ENCODE data around the gene ARPC4.

Gene ARPC4

DNA sequence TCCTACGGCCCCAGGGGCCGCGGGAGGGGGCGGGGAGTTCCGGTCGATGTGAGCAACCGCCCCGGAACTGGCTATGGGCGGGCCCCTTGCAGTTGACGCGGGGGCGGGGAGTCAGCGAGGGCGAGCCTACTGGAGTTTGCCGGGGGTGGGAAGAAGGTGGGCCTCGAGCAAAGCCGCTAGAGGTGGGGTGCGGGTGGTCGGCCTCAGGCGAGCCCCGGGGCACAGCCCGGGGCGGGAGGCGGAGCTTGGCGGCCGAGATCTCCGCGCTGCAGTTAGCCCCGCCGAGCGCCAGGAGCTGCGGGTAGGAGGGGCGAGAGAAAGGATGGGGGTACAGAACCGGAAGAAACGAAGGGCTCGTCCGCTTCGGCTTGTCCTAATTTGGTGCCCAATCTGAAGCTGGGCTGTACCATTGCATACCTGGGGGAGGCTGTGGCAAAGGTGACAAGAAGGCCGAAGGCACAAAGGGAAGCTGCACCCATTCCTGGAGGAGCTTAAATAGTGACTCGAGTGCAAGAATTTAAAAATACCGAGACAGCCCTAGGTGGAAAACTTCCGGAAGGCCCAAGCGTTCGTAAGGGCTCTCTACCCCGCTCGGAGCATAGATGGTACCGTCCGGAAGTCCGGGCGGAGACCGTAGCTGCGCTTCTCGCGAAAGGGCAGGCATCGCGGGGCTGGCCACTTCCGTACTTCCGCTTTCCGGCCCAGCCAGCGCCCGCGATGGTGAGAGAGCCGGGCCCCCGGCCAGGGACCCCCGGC lies at the start of gene ARPC4, which contains the start of gene TADA3:
TSS of gene ARPC4 (plus strand) at position 678 of the 756 bp plus-strand sequence. CDS start at position 718, 40 bp downstream.
TSS of gene TADA3 (minus strand) at position 69 of the 756 bp plus-strand sequence. CDS start 1,007 bp downstream, outside the sequence.
- DNase-seq (ENCODE audit: low read depth in 2 of 2, low spot score in 1 of 2): peak; percentile 84 to 86

DNA sequence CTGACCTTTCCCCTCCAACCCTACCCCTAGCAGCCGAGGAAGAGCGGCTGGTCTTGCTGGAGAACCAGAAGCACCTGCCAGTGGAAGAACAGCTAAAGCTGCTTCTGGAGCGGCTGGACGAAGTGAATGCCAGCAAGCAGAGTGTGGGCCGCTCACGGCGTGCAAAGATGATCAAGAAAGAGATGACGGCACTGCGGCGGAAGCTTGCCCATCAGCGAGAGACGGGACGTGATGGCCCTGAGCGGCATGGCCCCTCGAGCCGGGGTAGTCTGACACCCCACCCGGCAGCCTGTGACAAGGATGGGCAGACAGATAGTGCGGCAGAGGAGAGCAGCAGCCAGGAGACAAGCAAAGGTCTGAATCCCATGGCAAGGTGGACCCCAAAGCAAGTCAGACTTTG lies 49.3 kb upstream of the ARPC4 start:
- no peak for DNase-seq (ENCODE audit: low read depth in 2 of 2, low spot score in 1 of 2)

DNA sequence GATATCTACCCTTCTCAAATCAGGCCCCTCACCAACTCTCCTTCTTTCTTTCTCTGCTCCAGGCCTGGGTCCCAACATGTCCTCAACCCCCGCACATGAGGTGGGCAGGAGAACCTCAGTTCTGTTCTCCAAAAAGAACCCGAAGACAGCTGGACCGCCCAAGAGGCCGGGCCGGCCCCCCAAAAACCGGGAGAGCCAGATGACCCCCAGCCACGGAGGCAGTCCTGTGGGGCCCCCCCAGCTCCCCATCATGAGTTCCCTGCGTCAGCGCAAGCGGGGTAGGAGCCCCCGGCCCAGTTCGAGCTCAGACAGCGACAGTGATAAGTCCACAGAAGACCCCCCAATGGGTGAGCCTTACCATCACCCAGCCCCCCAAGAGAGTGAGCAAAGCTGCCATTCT lies 48.7 kb upstream of the ARPC4 start:
- DNase-seq (ENCODE audit: low read depth in 2 of 2, low spot score in 1 of 2): no peak

DNA sequence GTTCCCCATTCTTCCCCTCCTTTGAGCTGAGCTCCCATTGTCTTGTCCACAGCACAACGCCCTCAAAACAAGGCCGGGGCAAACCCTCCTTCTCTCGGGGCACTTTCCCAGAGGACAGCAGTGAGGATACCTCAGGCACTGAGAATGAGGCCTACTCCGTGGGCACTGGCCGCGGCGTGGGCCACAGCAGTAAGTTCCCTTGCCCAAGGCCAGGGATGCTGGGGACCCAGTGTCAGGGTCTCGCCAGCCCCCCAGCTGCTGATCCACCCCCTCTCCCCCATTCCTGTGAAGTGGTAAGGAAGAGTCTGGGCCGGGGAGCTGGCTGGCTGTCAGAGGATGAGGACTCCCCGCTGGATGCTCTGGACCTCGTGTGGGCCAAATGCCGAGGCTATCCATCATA lies 47.4 kb upstream of the ARPC4 start:
- no peak for DNase-seq (ENCODE audit: low read depth in 2 of 2, low spot score in 1 of 2)

DNA sequence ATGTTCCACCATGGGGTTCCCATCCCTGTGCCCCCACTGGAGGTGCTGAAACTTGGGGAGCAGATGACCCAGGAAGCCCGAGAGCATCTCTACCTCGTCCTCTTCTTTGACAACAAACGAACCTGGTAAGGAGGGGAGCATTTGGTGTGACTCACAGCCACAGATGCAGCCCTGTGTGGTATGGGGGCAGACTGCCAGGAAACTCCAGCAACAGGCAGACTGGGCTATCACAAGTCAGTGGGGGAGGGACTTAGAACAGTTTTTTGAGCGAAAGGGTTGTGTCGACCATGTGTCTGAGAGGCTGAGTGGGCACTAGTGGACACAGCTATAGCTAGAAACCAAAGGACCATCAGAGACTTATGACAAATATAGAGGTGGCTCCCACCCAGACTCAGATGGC lies 46.6 kb upstream of the ARPC4 start:
- no peak for DNase-seq (ENCODE audit: low read depth in 2 of 2, low spot score in 1 of 2)

DNA sequence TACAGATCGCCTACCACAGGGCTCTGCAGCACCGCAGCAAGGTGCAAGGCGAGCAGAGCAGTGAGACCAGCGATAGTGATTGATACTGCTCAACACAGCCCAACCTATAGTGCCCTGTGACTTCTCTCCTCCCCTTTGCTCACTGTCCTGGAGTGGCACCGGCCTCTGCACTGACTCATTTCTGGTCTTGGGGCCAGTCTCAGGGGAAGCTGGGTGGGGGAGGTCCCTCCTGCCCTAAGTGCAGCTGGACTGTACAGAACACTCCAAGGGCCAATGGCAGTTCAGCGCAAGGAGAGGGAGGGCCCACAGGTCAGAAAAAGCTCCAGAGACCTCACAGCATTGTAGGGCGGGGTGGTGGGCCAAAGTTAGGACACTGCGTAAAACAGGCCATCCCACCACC lies 45.6 kb upstream of the ARPC4 start:
- no peak for DNase-seq (ENCODE audit: low read depth in 2 of 2, low spot score in 1 of 2)

DNA sequence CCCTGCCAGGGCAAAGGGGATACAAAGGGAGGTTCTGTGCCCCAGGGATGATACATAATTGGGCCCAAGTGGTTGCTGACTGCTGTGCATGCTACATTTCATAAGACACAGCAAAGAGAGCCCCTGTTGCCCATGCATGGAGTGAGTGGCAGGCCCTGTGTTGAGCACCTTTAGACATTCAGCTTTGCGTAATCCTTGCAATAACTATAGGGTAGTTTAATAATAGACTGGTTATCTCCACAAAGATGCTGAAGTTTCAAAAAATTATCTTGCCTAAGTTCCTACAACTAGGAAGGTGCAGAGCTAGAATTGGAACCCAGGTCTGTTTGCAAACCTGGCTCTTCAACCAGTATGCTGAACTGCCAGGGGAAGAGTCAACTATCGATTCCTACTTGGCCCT lies 44.9 kb upstream of the ARPC4 start:
- DNase-seq (ENCODE audit: low read depth in 2 of 2, low spot score in 1 of 2): no peak

DNA sequence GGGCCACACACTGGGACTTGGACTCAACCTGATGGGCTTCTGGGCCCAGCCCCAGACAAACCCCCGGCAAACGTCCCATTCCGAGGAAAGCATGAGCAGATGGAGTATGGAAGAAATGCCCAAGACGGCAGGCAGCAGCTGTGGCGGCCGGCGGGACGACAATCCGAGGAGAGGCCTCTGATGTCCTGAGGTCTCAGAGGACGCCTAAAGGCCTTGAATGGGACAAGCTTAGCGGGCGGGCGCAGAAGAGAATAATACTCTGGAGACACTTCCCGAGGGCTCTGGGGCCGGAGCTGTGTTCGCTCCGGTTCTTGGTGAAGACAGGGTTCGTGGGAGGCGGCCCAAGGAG lies 43.6 kb upstream of the ARPC4 start:
- no peak for DNase-seq (ENCODE audit: low read depth in 2 of 2, low spot score in 1 of 2)

DNA sequence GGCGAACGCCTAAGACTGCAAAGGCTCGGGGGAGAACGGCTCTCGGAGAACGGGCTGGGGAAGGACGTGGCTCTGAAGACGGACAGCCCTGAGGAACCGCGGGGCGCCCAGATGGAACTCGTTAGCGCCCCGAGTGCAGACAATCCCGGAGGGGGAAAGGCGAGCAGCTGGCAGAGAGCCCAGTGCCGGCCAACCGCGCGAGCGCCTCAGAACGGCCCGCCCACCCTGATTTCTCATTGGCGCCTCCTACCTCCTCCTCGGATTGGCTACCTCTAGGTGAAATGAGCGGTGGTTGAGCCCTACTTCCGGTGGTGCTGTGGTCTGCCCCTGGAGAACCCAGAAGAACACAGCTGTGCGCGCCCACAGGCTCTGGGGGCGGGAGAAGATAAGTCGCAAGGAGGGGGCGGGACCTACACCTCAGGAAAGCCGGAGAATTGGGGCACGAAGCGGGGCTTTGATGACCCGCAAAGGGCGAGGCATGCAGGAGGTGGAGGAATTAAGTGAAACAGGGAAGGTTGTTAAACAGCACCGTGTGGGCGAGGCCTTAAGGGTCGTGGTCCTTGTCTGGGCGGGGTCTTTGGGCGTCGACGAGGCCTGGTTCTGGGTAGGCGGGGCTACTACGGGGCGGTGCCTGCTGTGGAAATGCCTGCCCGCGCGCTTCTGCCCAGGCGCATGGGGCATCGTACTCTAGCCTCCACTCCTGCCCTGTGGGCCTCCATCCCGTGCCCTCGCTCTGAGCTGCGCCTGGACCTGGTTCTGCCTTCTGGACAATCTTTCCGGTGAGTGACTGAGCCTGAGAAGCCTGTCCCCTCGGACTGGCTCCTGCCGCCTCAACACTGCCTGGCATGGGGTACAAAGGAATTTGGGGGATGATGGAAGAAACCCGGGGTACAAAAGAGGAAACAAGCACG lies 43.0 kb upstream of the ARPC4 start, which contains the start of gene OGG1:
TSS of gene OGG1 (plus strand) at position 308 of the 911 bp plus-strand sequence. CDS start at position 643, 335 bp downstream.
- DNase-seq (ENCODE audit: low read depth in 2 of 2, low spot score in 1 of 2): peak; percentile 90 to 96

DNA sequence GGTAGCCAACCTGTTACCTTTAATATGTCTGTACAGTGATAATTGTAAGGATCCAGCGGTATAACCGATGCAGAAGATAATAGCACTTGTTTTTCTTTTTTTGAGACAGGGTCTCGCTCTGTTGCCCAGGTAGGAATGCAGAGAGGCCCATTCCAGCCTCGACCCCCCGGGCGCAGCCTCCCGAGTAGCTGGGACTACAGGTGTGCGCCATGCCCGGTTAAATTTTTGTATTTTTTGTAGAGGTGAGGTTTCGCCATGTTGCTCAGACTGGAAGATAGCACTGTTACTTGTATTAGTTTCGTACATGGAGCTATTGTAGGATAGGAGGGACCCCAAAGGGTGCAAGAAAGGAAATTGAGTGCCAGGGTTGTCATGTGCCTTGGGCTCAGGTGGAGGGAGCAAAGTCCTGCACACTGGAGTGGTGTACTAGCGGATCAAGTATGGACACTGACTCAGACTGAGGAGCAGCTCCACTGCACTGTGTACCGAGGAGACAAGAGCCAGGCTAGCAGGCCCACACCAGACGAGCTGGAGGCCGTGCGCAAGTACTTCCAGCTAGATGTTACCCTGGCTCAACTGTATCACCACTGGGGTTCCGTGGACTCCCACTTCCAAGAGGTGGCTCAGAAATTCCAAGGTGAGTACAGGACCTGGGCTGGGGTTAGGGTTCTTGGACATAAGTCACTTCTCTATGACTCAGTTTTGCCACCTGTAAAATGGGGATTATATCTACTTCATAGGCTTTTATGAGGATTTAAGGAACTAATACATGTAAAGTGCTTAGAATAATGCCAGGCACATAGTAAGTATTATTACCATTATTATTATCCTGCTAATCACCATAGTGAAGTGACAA lies 42.1 kb upstream of the ARPC4 start:
- no peak for DNase-seq (ENCODE audit: low read depth in 2 of 2, low spot score in 1 of 2)

DNA sequence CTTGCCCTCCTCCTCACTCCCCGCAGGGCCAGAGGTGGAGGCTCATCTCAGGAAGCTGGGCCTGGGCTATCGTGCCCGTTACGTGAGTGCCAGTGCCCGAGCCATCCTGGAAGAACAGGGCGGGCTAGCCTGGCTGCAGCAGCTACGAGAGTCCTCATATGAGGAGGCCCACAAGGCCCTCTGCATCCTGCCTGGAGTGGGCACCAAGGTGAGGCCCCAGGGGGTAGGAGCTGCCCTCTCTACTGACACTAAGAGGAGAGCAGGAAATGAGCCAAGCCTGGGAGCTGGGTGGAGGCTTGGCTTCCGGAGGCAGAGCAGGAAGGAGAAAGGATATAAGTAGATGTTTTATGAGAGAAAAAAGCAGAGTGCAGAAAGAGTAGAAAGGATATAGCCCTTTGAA lies 38.2 kb upstream of the ARPC4 start:
- no peak for DNase-seq (ENCODE audit: low read depth in 2 of 2, low spot score in 1 of 2)

DNA sequence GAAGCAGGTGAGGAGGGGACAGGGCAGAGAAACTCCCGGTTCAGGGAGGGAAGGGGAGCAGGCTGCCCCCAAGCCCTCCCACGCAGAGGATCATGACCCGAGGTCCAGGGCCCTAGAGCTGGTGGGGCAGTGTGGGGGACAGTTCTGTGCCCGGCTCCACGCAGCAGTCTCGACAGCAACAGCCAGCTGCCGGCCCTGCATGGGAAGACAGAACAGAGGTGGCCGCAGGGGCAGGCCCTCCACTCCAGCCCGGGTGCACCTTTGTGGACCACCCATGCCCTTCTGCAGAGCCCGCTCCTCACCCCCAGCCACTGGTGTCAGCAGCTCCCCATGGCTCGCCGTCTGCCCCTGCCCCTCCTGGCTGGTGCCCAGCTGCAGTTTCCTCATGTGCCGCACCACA lies 35.5 kb upstream of the ARPC4 start:
- DNase-seq (ENCODE audit: low read depth in 2 of 2, low spot score in 1 of 2): no peak

DNA sequence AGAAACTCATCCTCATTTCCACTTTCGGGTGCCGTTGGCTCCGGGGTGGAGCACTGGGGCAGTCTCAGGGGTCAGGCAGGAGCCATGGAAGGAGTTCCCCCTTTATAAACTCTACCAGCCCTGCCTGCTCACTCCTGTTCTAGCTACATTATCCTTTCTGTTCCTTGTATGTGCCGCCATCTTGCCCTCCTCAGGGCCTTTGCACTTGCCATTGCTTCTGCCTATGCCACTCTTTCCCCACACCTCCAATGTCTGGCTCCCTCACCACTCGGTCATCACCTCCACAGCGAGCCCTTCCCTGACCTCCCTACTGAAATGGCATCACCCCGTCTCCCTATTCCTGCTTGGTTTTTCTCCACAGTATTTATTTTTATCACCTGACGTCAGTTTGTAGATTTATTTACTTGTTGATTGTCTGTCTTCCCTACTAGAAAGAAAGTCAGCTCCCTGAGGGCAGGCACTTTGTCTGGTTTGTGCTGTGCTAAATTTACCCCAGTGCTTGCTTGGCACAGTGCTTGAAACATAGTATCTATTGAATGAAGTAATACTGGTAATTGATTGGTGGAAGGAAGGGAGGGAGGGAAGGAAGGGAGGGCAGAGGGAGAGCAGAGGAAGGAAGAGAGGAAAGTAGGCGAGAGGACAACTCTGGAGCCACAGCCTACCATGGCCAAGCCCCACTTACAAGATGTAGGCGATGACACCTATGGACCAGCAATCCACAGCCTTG lies 31.9 kb upstream of the ARPC4 start:
- no peak for DNase-seq (ENCODE audit: low read depth in 2 of 2, low spot score in 1 of 2)

DNA sequence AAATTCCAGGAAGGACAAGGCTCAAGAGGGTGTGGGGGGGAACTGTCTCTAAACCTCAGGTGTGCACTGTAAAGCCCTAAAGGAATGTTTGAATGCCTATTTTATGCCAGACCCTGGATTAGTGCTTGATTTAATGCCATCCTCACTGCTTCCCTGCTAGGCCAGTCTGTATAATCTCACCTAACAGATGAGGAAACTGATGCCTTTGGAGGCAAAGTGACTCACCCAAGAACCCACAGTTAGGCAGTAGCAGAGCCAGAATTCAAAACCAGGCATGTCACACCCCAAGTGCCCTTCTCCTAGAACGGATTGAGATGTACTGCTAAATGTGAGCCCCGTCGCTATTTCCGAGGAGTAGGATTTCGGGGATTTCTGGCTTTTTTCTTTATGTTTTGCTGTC lies 31.0 kb upstream of the ARPC4 start:
- DNase-seq (ENCODE audit: low read depth in 2 of 2, low spot score in 1 of 2): no peak

DNA sequence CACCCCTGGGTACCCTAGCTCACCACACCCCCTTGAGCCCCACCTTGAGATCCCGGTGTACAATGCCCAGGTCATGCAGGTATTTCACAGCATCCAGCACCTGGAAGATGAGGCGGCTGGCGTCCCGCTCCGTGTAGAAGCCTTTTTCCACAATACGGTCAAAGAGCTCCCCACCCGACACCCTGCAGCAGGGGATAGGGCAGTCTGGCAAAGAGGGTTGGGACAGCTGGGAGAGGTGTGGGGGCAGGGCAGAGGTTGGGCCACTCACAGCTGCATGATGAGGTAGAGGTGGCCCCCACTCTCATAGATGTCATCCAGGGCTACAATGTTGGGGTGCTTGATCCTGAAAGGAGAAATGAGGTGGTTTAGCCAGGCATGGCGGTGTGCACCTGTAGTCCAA lies 30.0 kb upstream of the ARPC4 start:
- DNase-seq (ENCODE audit: low read depth in 2 of 2, low spot score in 1 of 2): no peak

DNA sequence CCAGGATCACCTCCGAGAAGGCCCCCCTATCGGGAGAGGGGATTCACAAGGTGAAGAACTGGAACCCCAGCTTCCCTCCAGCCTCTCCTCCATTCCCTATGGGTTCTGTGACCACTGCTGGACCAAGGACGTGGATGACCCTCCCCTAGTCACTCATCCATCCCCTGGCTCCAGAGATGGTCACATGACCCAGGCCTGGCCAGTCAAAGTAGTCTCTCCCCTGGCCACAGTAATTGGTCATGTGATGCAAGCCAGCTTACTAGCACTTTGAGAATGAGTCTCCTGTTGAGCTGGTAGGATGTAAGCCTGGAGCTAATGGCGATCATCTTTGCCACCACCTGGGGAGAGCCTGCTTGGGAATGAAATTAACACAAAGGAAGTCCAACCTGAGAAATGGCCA lies 27.0 kb upstream of the ARPC4 start:
- no peak for DNase-seq (ENCODE audit: low read depth in 2 of 2, low spot score in 1 of 2)

DNA sequence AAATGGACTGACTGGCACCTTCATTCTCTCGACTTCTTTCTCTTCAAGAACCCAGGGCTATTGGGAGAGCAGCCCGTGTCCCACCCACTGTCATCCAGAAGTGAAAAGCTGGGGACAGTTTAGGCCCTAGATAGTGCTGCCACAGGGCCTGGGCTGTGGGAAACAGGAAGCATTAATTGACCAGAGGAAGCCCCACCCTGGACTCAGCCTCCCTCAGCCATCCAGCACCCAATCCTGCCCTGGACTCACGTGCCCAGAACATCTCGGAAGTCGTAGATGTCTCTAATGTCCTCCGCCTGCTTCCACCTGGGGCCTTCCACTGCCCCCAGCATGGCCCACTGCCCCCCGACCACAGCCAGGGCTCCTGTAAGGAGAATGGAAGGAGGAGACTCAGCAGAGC lies 25.5 kb upstream of the ARPC4 start:
- DNase-seq (ENCODE audit: low read depth in 2 of 2, low spot score in 1 of 2): no peak

DNA sequence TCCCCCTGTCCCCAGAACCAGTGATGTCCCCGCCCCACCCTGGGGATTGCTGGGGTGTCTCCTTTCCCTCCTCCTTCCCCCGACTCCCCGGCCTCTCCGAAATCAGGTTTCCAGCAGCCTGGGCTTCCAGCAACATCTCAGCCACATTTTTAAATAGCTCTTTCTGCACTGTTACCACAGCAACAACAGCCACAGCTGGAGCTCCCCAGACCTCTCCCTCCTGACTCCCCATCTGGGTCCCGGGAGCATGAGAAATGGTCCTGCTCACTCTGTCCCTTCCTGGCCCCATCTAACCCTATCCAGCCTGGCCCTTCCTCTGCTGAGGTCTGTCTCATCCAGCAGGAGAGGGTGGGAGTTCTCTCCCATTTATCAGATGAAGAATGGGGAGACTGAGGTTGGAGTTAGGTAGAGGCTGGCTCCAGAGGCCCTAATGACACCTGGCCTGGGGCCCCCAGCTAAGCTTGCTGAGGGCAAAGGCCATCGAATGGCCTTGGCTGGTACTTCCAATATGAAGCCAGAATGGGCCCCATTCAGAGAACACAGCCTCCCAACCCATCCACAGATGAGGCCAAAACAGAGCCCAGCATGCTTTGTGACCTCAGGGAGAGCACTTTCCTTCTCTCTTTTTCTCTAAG lies 24.6 kb upstream of the ARPC4 start:
- no peak for DNase-seq (ENCODE audit: low read depth in 2 of 2, low spot score in 1 of 2)

DNA sequence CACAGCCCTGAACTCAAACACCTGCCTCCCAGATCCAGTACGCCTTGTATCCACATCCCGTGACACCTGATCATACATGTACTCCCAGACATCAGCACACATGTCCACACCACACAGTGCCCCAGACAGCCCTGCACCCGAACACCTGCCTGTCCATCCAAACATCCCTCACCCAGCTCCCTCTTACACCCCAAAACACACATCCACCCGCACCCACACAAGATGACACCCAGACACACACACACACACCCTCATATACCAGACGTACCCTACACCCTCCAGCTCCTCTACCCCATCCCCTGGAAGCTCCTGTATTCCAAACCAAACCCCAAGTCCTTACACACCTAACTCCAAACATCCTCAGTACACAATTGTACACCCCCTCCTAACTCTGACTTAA lies 23.9 kb upstream of the ARPC4 start:
- no peak for DNase-seq (ENCODE audit: low read depth in 2 of 2, low spot score in 1 of 2)
